HG02870 (cell line): ENCODE measurements around the gene FRMD1.

Experiments used
- ATAC-seq: cut with Tn5 transposase; IDR thresholded peaks from one replicate; pipeline ENCODE4 v1.9.1; 2021; ENCODE audit warnings: mild to moderate bottlenecking, moderate library complexity; ENCODE audit not compliant: unreplicated experiment

Gene FRMD1

DNA sequence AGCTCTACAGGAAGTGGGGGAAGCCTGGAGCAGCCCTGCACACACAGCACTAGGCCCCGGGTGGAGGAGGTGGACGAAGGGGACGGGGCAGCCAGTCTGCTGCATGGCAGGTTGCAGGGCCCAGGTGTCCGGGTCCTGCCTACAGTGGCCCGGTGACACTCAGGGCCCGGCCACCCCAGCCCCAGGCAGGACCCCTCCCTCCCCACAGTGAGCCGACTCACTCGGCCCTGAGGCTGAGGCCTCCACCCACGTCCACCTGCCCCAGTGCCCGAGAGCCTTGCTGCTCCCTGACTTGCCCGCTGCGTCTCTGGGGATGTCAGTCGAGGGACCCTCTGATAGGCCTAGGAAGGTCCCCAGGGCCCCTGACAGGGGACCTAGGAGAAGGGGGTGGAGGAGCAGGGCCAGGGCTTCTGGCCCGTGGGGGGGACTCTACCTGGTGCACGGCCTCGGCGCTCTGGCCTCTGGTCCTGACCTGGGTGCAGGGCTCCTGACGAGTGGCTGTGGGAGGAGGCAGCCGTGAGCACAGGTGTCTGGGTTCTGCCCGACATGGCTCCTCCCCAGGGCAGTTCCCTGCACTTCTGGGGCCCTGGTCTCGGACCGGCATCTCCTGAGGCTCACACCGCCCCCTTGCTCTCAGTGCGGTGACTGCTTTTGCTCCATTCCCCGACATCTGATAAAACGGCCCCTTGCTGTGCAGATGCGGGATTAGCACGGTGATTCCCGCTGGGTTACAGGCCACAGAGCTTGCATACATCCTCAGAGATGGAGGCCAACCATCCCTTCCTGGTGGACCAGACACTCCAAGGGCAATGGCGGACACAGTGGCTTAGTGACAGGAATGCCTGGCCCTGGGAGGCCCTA lies 20.1 kb downstream of the FRMD1 start:
- ATAC-seq, result no peak

- ATAC-seq, result no peak
Measured at GRCh38 chr6:168057836-168058235, 21.2 kb downstream of the FRMD1 start.

DNA sequence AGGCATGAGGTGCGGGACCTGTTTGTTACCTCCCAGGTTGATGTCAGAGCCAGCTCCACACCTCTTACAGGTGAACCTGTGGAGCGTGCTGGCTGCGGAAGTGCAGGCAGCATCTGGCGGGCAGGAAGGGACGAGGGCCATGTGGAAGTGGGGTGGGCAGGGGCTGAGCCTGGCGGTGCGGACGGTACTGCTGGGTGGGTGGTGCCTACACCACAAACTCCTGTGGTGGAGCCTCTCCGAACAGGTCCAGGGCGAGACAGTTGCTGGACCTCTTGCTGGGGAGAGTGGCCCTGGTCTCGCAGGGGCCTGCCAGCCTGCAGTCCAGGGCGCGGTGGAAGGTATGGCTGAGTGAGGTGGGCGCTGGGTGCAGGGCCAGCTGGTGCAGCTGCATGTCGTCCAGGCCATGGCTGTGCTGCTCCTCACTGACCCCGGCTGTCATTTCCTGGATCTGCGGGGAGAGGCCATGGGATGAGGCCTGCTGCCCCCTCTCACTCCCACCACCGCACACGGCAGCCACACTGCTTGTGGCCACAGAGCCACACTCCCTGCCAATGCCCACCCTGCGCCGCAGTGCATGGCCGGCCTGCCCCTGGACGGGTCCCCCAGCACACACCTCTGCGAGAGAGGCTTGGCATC lies 22.0 kb downstream of the FRMD1 start:
- no peak for ATAC-seq

GRCh38 chr6:168055696-168056489 lies 23.1 kb downstream of the FRMD1 start:
- no peak for ATAC-seq

- no peak for ATAC-seq
Measured at GRCh38 chr6:168054765-168055560, 24.0 kb downstream of the FRMD1 start.

DNA sequence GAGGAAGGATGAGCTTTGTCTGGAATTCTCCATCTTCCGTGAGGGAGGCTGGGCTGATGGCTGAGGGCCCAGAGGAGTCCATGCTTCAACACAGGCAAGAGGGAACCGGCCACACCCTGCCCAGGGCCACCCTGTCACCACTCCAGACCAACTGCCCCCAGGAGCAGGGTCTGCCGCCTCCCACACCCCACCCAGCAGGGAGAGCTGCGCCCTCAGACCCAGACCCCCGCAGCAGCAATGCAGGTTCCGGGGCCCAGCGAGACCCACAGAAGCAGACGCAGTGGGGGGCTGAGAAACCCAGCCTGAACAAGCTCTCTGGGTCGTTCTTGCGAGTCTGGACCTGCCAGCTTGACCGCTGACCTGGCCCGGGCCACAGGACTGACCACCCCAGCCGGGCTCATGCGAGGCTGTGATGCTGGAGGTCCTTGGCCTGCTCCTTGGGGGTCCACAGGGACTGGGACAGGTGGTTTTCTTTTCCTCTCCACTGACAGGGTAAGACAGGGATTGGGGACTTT lies 25.0 kb downstream of the FRMD1 start:
- ATAC-seq, result no peak

DNA sequence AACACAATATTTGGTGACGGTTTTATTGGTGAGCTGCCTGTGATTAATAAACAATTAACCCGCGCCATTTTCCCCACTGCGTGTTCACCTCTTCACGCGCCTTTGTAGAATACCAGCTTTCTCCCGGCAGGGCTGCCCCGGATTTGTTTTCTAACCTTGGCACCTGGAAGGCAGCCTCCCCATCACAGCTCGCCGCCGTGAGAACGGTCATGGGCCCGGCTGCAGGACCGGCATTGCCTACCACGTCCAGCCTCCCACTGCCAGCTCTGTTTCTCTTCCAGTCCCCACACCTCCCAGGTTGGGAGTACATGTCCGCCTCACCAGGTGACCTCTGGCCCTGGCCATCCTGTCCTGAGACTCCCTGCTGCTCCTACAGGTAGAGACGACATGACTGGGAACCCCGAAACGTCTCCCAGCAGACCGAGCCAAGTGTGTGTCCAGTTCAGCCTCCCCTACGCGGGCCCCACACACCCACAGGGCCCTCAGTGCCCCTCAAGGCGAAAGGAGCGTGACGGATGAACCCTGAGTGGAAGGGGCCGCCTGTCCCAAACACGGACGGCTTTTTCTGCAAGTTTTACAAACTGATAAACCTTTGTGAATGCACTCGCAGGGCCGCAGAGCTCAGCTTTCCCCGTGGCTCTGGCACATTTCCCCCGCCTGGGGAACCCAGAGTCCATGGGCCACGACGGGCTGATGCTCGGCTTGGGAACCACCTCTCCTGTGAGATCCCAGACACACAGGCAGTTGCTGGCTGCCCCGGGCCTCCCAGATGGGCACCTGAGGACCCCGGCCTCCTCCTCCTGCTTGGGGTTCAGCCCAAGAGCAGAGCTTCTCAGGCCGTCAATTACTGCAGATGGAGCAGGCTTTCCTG lies 25.7 kb downstream of the FRMD1 start:
- no peak for ATAC-seq

GRCh38 chr6:168052291-168052891 lies 26.6 kb downstream of the FRMD1 start:
- ATAC-seq, result no peak

GRCh38 chr6:168051648-168052047 lies 27.4 kb downstream of the FRMD1 start:
- ATAC-seq, result no peak

DNA sequence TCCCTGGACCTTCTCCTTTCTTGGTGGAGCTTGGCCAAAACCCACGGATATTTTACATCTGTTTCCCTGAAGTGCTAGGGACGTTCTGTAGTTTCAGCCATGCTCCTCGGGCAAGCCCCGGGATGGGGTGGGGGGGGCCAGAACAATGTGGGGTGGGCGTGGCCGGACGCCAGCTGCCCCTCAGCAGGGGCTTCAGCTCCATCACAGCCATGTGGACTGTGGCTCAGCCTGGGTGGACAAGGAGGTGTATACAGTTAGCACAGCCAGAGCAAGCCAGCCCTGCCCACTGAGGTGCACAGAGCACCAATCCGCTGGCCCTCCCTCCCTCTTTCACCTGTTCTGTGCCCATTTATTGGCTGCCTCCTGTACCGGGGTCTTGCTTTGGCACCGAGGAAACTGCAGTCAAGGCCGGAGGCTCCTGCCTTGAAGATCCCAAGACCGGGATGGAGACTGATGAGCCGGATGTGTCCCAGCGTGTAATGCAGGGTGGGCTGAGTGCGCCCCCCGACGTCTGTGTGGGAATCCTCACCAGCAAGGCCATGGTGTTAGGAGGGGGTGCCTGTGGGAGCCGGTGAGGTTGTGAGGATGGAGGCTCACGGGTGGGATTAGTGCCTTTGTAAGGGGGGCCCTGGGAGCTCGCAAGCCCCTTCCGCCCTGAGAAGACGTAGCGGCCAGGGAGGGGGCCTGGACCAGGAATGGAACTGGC lies 28.0 kb downstream of the FRMD1 start:
- no peak for ATAC-seq

GRCh38 chr6:168050225-168050880 lies 28.7 kb downstream of the FRMD1 start:
- ATAC-seq, result no peak

GRCh38 chr6:168049706-168050224 lies 29.2 kb downstream of the FRMD1 start:
- ATAC-seq, result no peak

DNA sequence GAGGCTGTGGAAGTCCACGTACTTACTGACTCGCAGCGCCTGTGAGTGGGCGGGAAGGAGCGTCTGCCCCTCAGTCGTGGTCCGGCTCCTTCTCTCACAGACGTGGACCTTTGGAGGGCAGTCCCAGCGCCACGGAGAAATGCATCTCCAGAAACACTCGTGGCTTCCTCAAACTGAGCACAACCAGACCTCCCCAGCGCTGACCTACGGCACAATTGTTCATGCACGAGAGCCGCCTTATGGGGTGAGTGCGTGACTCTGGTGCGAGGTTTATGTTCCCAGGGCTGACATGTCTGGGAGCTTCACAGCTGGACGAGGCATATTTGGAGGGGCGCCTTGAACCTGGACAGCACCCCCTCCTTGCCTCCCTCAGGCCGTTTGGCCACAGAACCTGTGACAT lies 29.7 kb downstream of the FRMD1 start:
- ATAC-seq, result no peak

DNA sequence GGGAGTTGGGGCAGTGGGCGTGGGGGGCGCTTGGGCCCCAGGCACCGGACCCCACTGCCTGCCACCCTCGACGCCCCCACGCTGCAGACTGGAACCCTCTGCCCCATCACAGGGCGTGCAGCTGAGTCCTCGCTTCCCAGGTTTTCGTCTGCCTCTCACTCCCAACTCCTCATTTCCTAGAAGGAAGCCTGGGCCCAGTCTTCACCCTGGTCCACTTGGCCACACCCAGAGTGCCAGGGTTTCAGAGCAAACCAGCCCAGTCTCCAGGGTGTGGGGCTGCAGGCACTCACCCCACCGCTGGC lies 30.3 kb downstream of the FRMD1 start:
- no peak for ATAC-seq

GRCh38 chr6:168047841-168048723 lies 30.9 kb downstream of the FRMD1 start:
- no peak for ATAC-seq

GRCh38 chr6:168046696-168047095 lies 32.3 kb downstream of the FRMD1 start:
- no peak for ATAC-seq
